ENCODE data around the gene ZNF324B. TPM values are rescaled to one million over a fixed set of nuclear protein-coding genes. Genes with fewer than 3 reads are reported as not detected.

Gene ZNF324B
- total and polyA plus RNA-seq, 2 of the 8 experiments (the other 6 are each of a cell fraction or from before 2014, with no cell fraction given): 2.9 to 6.0 TPM

DNA sequence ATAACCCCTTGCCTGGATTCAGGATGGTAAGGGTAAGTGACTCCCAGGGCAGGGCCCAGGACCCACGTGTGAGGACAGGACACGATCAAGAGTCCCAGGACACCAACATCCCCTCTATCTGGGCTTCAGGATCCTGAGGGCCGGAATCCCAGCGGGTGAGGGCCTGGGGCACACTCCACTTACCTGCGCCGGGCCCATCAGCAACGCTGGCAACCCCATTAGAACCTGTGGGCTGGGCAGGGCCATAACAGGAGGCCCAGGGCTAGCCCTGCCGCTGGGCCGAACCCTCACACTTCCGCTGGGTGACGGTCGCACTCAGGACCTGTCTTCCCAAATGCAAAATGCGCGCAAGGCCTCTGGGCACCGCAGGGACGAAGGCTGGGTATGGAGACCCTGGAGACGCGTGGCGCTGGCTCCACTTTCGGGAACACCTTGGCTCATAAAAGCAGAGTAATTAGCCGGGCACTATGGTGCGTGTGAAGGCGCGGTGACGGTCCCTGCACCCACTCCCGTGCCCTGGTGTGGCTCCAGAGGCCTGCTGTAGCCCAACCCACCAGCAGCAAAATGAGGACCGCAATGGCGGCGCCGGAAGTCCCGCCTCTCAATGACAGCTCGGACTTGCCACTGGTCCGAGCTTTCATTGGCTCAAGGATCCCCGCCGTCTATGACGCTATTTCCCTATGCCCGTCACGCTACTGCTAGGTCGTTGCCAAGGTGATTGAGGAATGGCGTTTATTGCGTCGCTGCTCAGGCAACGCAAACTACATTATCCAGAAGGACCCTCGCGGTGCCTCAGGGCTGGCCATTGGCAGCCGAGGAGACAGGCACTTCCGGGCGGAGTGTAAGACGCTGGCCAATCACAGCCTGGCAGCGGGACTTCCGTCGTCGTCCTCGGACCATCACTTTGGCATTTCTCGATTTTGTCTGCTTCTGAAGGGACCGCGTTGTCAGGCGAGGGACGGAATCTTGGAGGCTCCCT, 11.6 kb upstream of the ZNF324B start, which contains the start of gene ZNF132 (continued):
- TF ChIP-seq CREB1 (IDR thresholded peaks at IDR 0.05): peak; percentile 97
- no peak for TF ChIP-seq TAF7 (optimal IDR thresholded peaks at IDR 0.05; ENCODE audit: borderline replicate concordance, low read depth, low read length)
- TF ChIP-seq SIX5 (IDR thresholded peaks at IDR 0.05; ENCODE audit: low read depth, low read length): peak; percentile 72
- TF ChIP-seq, protein P1, sequence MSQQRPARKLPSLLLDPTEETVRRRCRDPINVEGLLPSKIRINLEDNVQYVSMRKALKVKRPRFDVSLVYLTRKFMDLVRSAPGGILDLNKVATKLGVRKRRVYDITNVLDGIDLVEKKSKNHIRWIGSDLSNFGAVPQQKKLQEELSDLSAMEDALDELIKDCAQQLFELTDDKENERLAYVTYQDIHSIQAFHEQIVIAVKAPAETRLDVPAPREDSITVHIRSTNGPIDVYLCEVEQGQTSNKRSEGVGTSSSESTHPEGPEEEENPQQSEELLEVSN (IDR thresholded peaks at IDR 0.05): peak; percentile 52
- TF ChIP-seq TAF1 (IDR thresholded peaks at IDR 0.05; ENCODE audit: low read depth, low read length): peak; percentile 44; the same call in 1 of the 2 replicates
- TF ChIP-seq RBBP5 (IDR thresholded peaks at IDR 0.05; ENCODE audit: borderline replicate concordance, low read depth, low read length): no peak
- no peak for TF ChIP-seq RFX5 (IDR thresholded peaks at IDR 0.05; ENCODE audit: borderline replicate concordance, low read depth, low read length)
- no peak for TF ChIP-seq ZNF274 (IDR thresholded peaks at IDR 0.05; ENCODE audit: borderline replicate concordance, extremely low read depth, low read length)
- TF ChIP-seq SIRT6 (IDR thresholded peaks at IDR 0.05; ENCODE audit: low read length): no peak
- TF ChIP-seq POU5F1 (IDR thresholded peaks at IDR 0.05; ENCODE audit: low read depth, low read length): no peak
- TF ChIP-seq RAD21 (IDR thresholded peaks at IDR 0.05 in 1 of 2, conservative IDR thresholded peaks at IDR 0.05 in 1 of 2; ENCODE audit: low read depth in 2 of 2, low read length in 2 of 2): no peak
- TF ChIP-seq TCF12 (IDR thresholded peaks at IDR 0.05; ENCODE audit: low read depth, low read length): no peak
- peak in 1 of 2 experiments; percentile 85; a peak in 1 of 4 replicates for TF ChIP-seq SIN3A (conservative IDR thresholded peaks at IDR 0.05 in 1 of 2, IDR thresholded peaks at IDR 0.05 in 1 of 2; ENCODE audit: low read depth in 1 of 2, low read length in 2 of 2)
- TF ChIP-seq, protein P2, sequence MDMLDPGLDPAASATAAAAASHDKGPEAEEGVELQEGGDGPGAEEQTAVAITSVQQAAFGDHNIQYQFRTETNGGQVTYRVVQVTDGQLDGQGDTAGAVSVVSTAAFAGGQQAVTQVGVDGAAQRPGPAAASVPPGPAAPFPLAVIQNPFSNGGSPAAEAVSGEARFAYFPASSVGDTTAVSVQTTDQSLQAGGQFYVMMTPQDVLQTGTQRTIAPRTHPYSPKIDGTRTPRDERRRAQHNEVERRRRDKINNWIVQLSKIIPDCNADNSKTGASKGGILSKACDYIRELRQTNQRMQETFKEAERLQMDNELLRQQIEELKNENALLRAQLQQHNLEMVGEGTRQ (IDR thresholded peaks at IDR 0.05; ENCODE audit: low read length): no peak
- TF ChIP-seq POLR2AphosphoS5 (IDR thresholded peaks at IDR 0.05; ENCODE audit: low read depth, low read length): 0 out of 2 replicates have a peak, but pooled peaks have one; percentile 11
- TF ChIP-seq ASH2L (IDR thresholded peaks at IDR 0.05; ENCODE audit: low read length): peak; percentile 51
- no peak for TF ChIP-seq GTF2F1 (IDR thresholded peaks at IDR 0.05; ENCODE audit: borderline replicate concordance, low read depth, low read length)
- TF ChIP-seq, protein P3, sequence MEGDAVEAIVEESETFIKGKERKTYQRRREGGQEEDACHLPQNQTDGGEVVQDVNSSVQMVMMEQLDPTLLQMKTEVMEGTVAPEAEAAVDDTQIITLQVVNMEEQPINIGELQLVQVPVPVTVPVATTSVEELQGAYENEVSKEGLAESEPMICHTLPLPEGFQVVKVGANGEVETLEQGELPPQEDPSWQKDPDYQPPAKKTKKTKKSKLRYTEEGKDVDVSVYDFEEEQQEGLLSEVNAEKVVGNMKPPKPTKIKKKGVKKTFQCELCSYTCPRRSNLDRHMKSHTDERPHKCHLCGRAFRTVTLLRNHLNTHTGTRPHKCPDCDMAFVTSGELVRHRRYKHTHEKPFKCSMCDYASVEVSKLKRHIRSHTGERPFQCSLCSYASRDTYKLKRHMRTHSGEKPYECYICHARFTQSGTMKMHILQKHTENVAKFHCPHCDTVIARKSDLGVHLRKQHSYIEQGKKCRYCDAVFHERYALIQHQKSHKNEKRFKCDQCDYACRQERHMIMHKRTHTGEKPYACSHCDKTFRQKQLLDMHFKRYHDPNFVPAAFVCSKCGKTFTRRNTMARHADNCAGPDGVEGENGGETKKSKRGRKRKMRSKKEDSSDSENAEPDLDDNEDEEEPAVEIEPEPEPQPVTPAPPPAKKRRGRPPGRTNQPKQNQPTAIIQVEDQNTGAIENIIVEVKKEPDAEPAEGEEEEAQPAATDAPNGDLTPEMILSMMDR (IDR thresholded peaks at IDR 0.05; ENCODE audit: control extremely low read depth in 1 of 3, insufficient read depth in 1 of 3, low read depth in 1 of 3, low read length in 3 of 3): no peak
- TF ChIP-seq YY1 (IDR thresholded peaks at IDR 0.05; ENCODE audit: low read depth, low read length): peak; percentile 96

Measured in H1 (cell line).